ENCODE measurements around the gene GPBP1L1.

The GPBP1L1 gene

GRCh38 chr1:45687014-45687753 is 851 bp upstream of the GPBP1L1 start:
- peak overlapping the region; percentile 66 for H2AK5ac ChIP-seq (ENCODE audit: low read length, severe bottlenecking)
- H4K8ac ChIP-seq (ENCODE audit: low read length): peak overlapping the region; percentile 100
- H2BK12ac ChIP-seq (ENCODE audit: low read length in 2 of 2): no peak overlapping the region
- 4% methylated on average over 44 of the region's 44 CpGs for WGBS
- H3K36me3 ChIP-seq (ENCODE audit: control insufficient read depth in 1 of 2, insufficient read depth in 2 of 2, low read depth in 1 of 2, low read length in 2 of 2): peaks cover 8 to 12% of the 10 kb centered on the region in 2 experiments
- H3K4me1 ChIP-seq (ENCODE audit: control insufficient read depth, insufficient read depth, low read depth, low read length): peaks cover 16% of the 10 kb centered on the region
- peak overlapping the region; percentile 80 for H2BK15ac ChIP-seq (ENCODE audit: low read depth, poor library complexity, severe bottlenecking)
- peak overlapping the region; percentile 89 to 96 for H3K4ac ChIP-seq (ENCODE audit: low read depth in 1 of 2, low read length in 2 of 2)
- H3K4me3 ChIP-seq (ENCODE audit: insufficient read depth in 1 of 2, low read depth in 1 of 2, low read length in 2 of 2): peak overlapping the region; percentile 91 to 94
- peak; percentile 99 for DNase-seq
- H2BK120ac ChIP-seq (ENCODE audit: low read depth, low read length): peak overlapping the region; percentile 84
- no peak overlapping the region for H3K23ac ChIP-seq (ENCODE audit: low read length in 2 of 2)
- H4K91ac ChIP-seq (ENCODE audit: low read length): peak overlapping the region; percentile 90
- peak overlapping the region; percentile 95 to 98 for H3K18ac ChIP-seq (ENCODE audit: low read depth in 1 of 2, low read length in 2 of 2)
- peak overlapping the region; percentile 96 for H3K27ac ChIP-seq (ENCODE audit: low read length, poor library complexity, severe bottlenecking)
- no peaks in the 10 kb centered on the region for H3K9me3 ChIP-seq (ENCODE audit: control insufficient read depth, low read length)
- H2AFZ ChIP-seq (ENCODE audit: low read depth, low read length): peak overlapping the region; percentile 96
- H3K27me3 ChIP-seq (ENCODE audit: control insufficient read depth in 1 of 2, insufficient read depth in 1 of 2, low read length in 2 of 2): no peaks in the 10 kb centered on the region
- H3K9ac ChIP-seq (ENCODE audit: low read length): peak overlapping the region; percentile 98
- peak overlapping the region; percentile 61 for H2BK5ac ChIP-seq (ENCODE audit: low read depth, low read length, poor library complexity, severe bottlenecking)
- peak overlapping the region; percentile 91 for H3K4me2 ChIP-seq (ENCODE audit: low read length, poor library complexity, severe bottlenecking)
- no peak overlapping the region for H3K14ac ChIP-seq (ENCODE audit: low read length in 2 of 2)
- H3K79me1 ChIP-seq (replicated peaks; ENCODE audit: low read length, poor library complexity, severe bottlenecking): peaks cover 8% of the 10 kb centered on the region

DNA sequence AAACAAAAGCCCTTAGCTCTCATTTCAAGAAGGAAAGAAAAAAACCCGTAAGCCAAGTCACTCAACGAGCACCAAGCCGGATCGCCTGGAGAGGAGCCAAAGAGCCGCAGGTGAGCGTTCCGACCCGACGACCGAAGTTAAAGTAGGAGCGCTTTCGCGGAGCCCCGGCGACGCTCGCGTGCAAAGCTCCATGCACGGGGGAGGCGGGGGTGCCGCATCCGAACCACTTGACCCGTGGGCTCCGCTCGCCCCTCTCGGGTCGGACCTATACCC is 382 bp downstream of the GPBP1L1 start:
- H2AFZ ChIP-seq (ENCODE audit: low read depth, low read length): peak overlapping the region; percentile 73
- no peak overlapping the region for H3K4me2 ChIP-seq (ENCODE audit: low read length, poor library complexity, severe bottlenecking)
- H4K91ac ChIP-seq (ENCODE audit: low read length): no peak overlapping the region
- H3K27me3 ChIP-seq (ENCODE audit: control insufficient read depth in 1 of 2, insufficient read depth in 1 of 2, low read length in 2 of 2): no peaks in the 10 kb centered on the region
- H3K9ac ChIP-seq (ENCODE audit: low read length): peak overlapping the region; percentile 98
- DNase-seq: no peak
- H3K27ac ChIP-seq (ENCODE audit: low read length, poor library complexity, severe bottlenecking): peak overlapping the region; percentile 66
- no peak overlapping the region for H2BK120ac ChIP-seq (ENCODE audit: low read depth, low read length)
- H2AK5ac ChIP-seq (ENCODE audit: low read length, severe bottlenecking): peak overlapping the region; percentile 31
- peaks cover 16% of the 10 kb centered on the region for H3K4me1 ChIP-seq (ENCODE audit: control insufficient read depth, insufficient read depth, low read depth, low read length)
- peak overlapping the region; percentile 91 to 94 for H3K4me3 ChIP-seq (ENCODE audit: insufficient read depth in 1 of 2, low read depth in 1 of 2, low read length in 2 of 2)
- H2BK5ac ChIP-seq (ENCODE audit: low read depth, low read length, poor library complexity, severe bottlenecking): no peak overlapping the region
- under 1% methylated on average over 25 of the region's 27 CpGs for WGBS
- no peak overlapping the region for H2BK12ac ChIP-seq (ENCODE audit: low read length in 2 of 2)
- H4K8ac ChIP-seq (ENCODE audit: low read length): no peak overlapping the region
- H2BK15ac ChIP-seq (ENCODE audit: low read depth, poor library complexity, severe bottlenecking): no peak overlapping the region
- peak overlapping the region in 1 of 2 experiments; percentile 59 for H3K23ac ChIP-seq (ENCODE audit: low read length in 2 of 2)
- H3K9me3 ChIP-seq (ENCODE audit: control insufficient read depth, low read length): no peaks in the 10 kb centered on the region
- peak overlapping the region in 1 of 2 experiments; percentile 94 for H3K14ac ChIP-seq (ENCODE audit: low read length in 2 of 2)
- peaks cover 0 to 9% of the 10 kb centered on the region in 2 experiments for H3K36me3 ChIP-seq (ENCODE audit: control insufficient read depth in 1 of 2, insufficient read depth in 2 of 2, low read depth in 1 of 2, low read length in 2 of 2)
- H3K4ac ChIP-seq (ENCODE audit: low read depth in 1 of 2, low read length in 2 of 2): peak overlapping the region; percentile 69 to 85
- peak overlapping the region in 1 of 2 experiments; percentile 96 for H3K18ac ChIP-seq (ENCODE audit: low read depth in 1 of 2, low read length in 2 of 2)
- peaks cover 6% of the 10 kb centered on the region for H3K79me1 ChIP-seq (replicated peaks; ENCODE audit: low read length, poor library complexity, severe bottlenecking)

GRCh38 chr1:45685308-45686014 is 872 bp downstream of the GPBP1L1 start:
- peaks cover 16% of the 10 kb centered on the region for H3K4me1 ChIP-seq (ENCODE audit: control insufficient read depth, insufficient read depth, low read depth, low read length)
- peak overlapping the region in 1 of 2 experiments; percentile 85 for H3K4ac ChIP-seq (ENCODE audit: low read depth in 1 of 2, low read length in 2 of 2)
- H2BK5ac ChIP-seq (ENCODE audit: low read depth, low read length, poor library complexity, severe bottlenecking): no peak overlapping the region
- peaks cover 5% of the 10 kb centered on the region for H3K79me1 ChIP-seq (replicated peaks; ENCODE audit: low read length, poor library complexity, severe bottlenecking)
- peak overlapping the region; percentile 66 for H3K27ac ChIP-seq (ENCODE audit: low read length, poor library complexity, severe bottlenecking)
- no peaks in the 10 kb centered on the region for H3K9me3 ChIP-seq (ENCODE audit: control insufficient read depth, low read length)
- H3K4me2 ChIP-seq (ENCODE audit: low read length, poor library complexity, severe bottlenecking): peak overlapping the region; percentile 46
- no peak overlapping the region for H3K18ac ChIP-seq (ENCODE audit: low read depth in 1 of 2, low read length in 2 of 2)
- no peak overlapping the region for H2AFZ ChIP-seq (ENCODE audit: low read depth, low read length)
- H3K23ac ChIP-seq (ENCODE audit: low read length in 2 of 2): no peak overlapping the region
- no peak overlapping the region for H2BK15ac ChIP-seq (ENCODE audit: low read depth, poor library complexity, severe bottlenecking)
- no peak overlapping the region for H2AK5ac ChIP-seq (ENCODE audit: low read length, severe bottlenecking)
- peak overlapping the region; percentile 98 for H3K9ac ChIP-seq (ENCODE audit: low read length)
- H4K91ac ChIP-seq (ENCODE audit: low read length): no peak overlapping the region
- H3K14ac ChIP-seq (ENCODE audit: low read length in 2 of 2): no peak overlapping the region
- no peak overlapping the region for H2BK120ac ChIP-seq (ENCODE audit: low read depth, low read length)
- H4K8ac ChIP-seq (ENCODE audit: low read length): no peak overlapping the region
- H3K27me3 ChIP-seq (ENCODE audit: control insufficient read depth in 1 of 2, insufficient read depth in 1 of 2, low read length in 2 of 2): no peaks in the 10 kb centered on the region
- under 1% methylated on average over 12 of the region's 13 CpGs for WGBS
- no peak overlapping the region for H2BK12ac ChIP-seq (ENCODE audit: low read length in 2 of 2)
- H3K4me3 ChIP-seq (ENCODE audit: insufficient read depth in 1 of 2, low read depth in 1 of 2, low read length in 2 of 2): peak overlapping the region; percentile 91 to 94
- DNase-seq: peak; percentile 40
- H3K36me3 ChIP-seq (ENCODE audit: control insufficient read depth in 1 of 2, insufficient read depth in 2 of 2, low read depth in 1 of 2, low read length in 2 of 2): peaks cover 0 to 5% of the 10 kb centered on the region in 2 experiments

- Histone ChIP-seq H3K4me1 (ENCODE audit: control insufficient read depth, insufficient read depth, low read depth, low read length) (peaks cover 11% of the 10 kb centered on the region), H3K36me3 (ENCODE audit: control insufficient read depth in 1 of 2, insufficient read depth in 2 of 2, low read depth in 1 of 2, low read length in 2 of 2) (no peaks in the 10 kb centered on the region), H2AK5ac (ENCODE audit: low read length, severe bottlenecking) (no peak overlapping the region), H2AFZ (ENCODE audit: low read depth, low read length) (no peak overlapping the region), H3K18ac (ENCODE audit: low read depth in 1 of 2, low read length in 2 of 2) (no peak overlapping the region), H2BK5ac (ENCODE audit: low read depth, low read length, poor library complexity, severe bottlenecking) (no peak overlapping the region), H3K9me3 (ENCODE audit: control insufficient read depth, low read length) (no peaks in the 10 kb centered on the region), H3K79me1 (replicated peaks; ENCODE audit: low read length, poor library complexity, severe bottlenecking) (peaks cover 1% of the 10 kb centered on the region), H3K27ac (ENCODE audit: low read length, poor library complexity, severe bottlenecking) (no peak overlapping the region), H4K8ac (ENCODE audit: low read length) (no peak overlapping the region), H2BK12ac (ENCODE audit: low read length in 2 of 2) (no peak overlapping the region), H2BK120ac (ENCODE audit: low read depth, low read length) (no peak overlapping the region), H3K4ac (ENCODE audit: low read depth in 1 of 2, low read length in 2 of 2) (no peak overlapping the region), H3K4me2 (ENCODE audit: low read length, poor library complexity, severe bottlenecking) (peak overlapping the region; percentile 68), H4K91ac (ENCODE audit: low read length) (no peak overlapping the region), H3K9ac (ENCODE audit: low read length) (peak overlapping the region; percentile 98), H3K23ac (ENCODE audit: low read length in 2 of 2) (no peak overlapping the region), H3K4me3 (ENCODE audit: insufficient read depth in 1 of 2, low read depth in 1 of 2, low read length in 2 of 2) (peak overlapping the region in 1 of 2 experiments; percentile 91), H3K27me3 (ENCODE audit: control insufficient read depth in 1 of 2, insufficient read depth in 1 of 2, low read length in 2 of 2) (no peaks in the 10 kb centered on the region), H3K14ac (ENCODE audit: low read length in 2 of 2) (no peak overlapping the region), H2BK15ac (ENCODE audit: low read depth, poor library complexity, severe bottlenecking) (no peak overlapping the region)
- no peak for DNase-seq
- 81% methylated on average over 1 of the region's 2 CpGs for WGBS
These were observed 1.9 kb downstream of the GPBP1L1 start for GRCh38 chr1:45684402-45684801.

All from mesenchymal stem cell (in vitro differentiated cells and primary cell).